WTC11 (cell line): ENCODE measurements around the gene GALNT6. TPM values are rescaled to one million over a fixed set of nuclear protein-coding genes. Genes with fewer than 3 reads are reported as not detected.

ENCODE experiments used
- ATAC-seq: fragments of 200-7000 bp; cut with Tn5 transposase; 2 replicates; pipeline ENCODE4 v1.10.0; 2021; ENCODE audit warnings: mild to moderate bottlenecking, moderate library complexity
- CTCF ChIA-PET: fragments of 300-600 bp; sonication (Branson Sonifier 250); formaldehyde crosslinking; loops from one replicate; lab custom pipeline; 2021; ENCODE audit warnings: antibody characterized with exemption; lab: Charles Lee
- POLR2A ChIA-PET: fragments of 350-600 bp; sonication (Branson Sonifier 250); formaldehyde crosslinking; loops from one replicate; lab custom pipeline; 2021; ENCODE audit warnings: antibody characterized with exemption; lab: Charles Lee
- DNase-seq: peaks from one replicate; pipeline ENCODE4 v3.0.0; 2021; ENCODE audit warnings: low spot score
- H3K27ac Mint-ChIP-seq: 2 replicates; pipeline ENCODE4 v1.8.0; 2021; ENCODE audit warnings: mixed read lengths
- H3K27me3 Mint-ChIP-seq: 2 replicates; pipeline ENCODE4 v1.8.0; 2021; ENCODE audit warnings: low read depth, mild to moderate bottlenecking, moderate library complexity, mixed read lengths
- H3K36me3 Mint-ChIP-seq: 2 replicates; pipeline ENCODE4 v1.8.0; 2021; ENCODE audit warnings: mixed read lengths
- H3K4me1 Mint-ChIP-seq: 2 replicates; pipeline ENCODE4 v1.8.0; 2022; ENCODE audit warnings: mixed read lengths
- H3K4me3 Mint-ChIP-seq: 2 replicates; pipeline ENCODE4 v1.8.0; 2021; ENCODE audit warnings: mild to moderate bottlenecking, moderate library complexity, mixed read lengths
- H3K9me3 Mint-ChIP-seq: 2 replicates; pipeline ENCODE4 v1.8.0; 2021; ENCODE audit warnings: mixed read lengths
- CDX4 ChIP-seq: fragments of 250-450 bp; sonication (Bioruptor Pico); IDR thresholded peaks from 2 replicates; pipeline ENCODE4 v1.9.0; 2021; ENCODE audit warnings: moderate library complexity, mild to moderate bottlenecking, inconsistent platforms, borderline replicate concordance
- CTCF ChIP-seq: fragments of 200-600 bp; IDR thresholded peaks from 2 replicates; pipeline ENCODE4 v1.8.0; 2022; ENCODE audit warnings: antibody characterized with exemption
- E2F5 ChIP-seq: sonication (generic); formaldehyde crosslinking; IDR thresholded peaks from 2 replicates; pipeline ENCODE4 v1.8.1; 2022; ENCODE audit warnings: mild to moderate bottlenecking, moderate library complexity, missing genetic modification reagents
- ELF4 ChIP-seq: sonication (generic); formaldehyde crosslinking; IDR thresholded peaks from 2 replicates; pipeline ENCODE4 v1.8.1; 2022; ENCODE audit warnings: low read depth, mild to moderate bottlenecking, moderate library complexity, missing genetic modification reagents
- ERG ChIP-seq: fragments of 250-450 bp; sonication (Bioruptor Pico); IDR thresholded peaks from 2 replicates; pipeline ENCODE4 v1.8.0; 2021; ENCODE audit warnings: mild to moderate bottlenecking
- FOXP1 ChIP-seq: sonication (generic); formaldehyde crosslinking; IDR thresholded peaks from 2 replicates; pipeline ENCODE4 v1.8.0; 2022; ENCODE audit warnings: missing genetic modification reagents, mild to moderate bottlenecking, moderate library complexity, borderline replicate concordance
- IRF2 ChIP-seq: sonication (generic); formaldehyde crosslinking; IDR thresholded peaks from 2 replicates; pipeline ENCODE4 v1.8.0; 2022; ENCODE audit warnings: low read depth, missing genetic modification reagents, borderline replicate concordance
- NFE2L1 ChIP-seq: sonication (generic); formaldehyde crosslinking; IDR thresholded peaks from 2 replicates; pipeline ENCODE4 v1.8.1; 2023; ENCODE audit warnings: missing genetic modification reagents
- PRDM15 ChIP-seq: sonication (generic); formaldehyde crosslinking; IDR thresholded peaks from 2 replicates; pipeline ENCODE4 v1.8.0; 2022; ENCODE audit warnings: missing genetic modification reagents
- RELA ChIP-seq: sonication (generic); formaldehyde crosslinking; IDR thresholded peaks from 2 replicates; pipeline ENCODE4 v1.8.1; 2022; ENCODE audit warnings: missing genetic modification reagents, mild to moderate bottlenecking, borderline replicate concordance
- SMAD4 ChIP-seq: sonication (generic); formaldehyde crosslinking; IDR thresholded peaks from 2 replicates; pipeline ENCODE4 v1.8.0; 2022; ENCODE audit warnings: mild to moderate bottlenecking, missing genetic modification reagents
- USF1 ChIP-seq: sonication (generic); formaldehyde crosslinking; IDR thresholded peaks from 2 replicates; pipeline ENCODE4 v1.8.0; 2022; ENCODE audit warnings: mild to moderate bottlenecking, missing genetic modification reagents
- ZNF263 ChIP-seq: sonication (generic); formaldehyde crosslinking; IDR thresholded peaks from 2 replicates; pipeline ENCODE4 v1.8.1; 2022; ENCODE audit warnings: low read depth, mild to moderate bottlenecking, moderate library complexity, missing genetic modification reagents
- ZNF317 ChIP-seq: sonication (generic); formaldehyde crosslinking; IDR thresholded peaks from 2 replicates; pipeline ENCODE4 v1.8.1; 2023; ENCODE audit warnings: low read depth, mild to moderate bottlenecking, moderate library complexity, missing genetic modification reagents, borderline replicate concordance
- ZNF423 ChIP-seq: fragments of 250-450 bp; sonication (Bioruptor Pico); IDR thresholded peaks from 2 replicates; pipeline ENCODE4 v2.1.2; 2022; ENCODE audit warnings: mild to moderate bottlenecking, moderate library complexity
- ZNF425 ChIP-seq: fragments of 250-450 bp; sonication (Bioruptor Pico); conservative IDR thresholded peaks from 2 replicates; pipeline ENCODE4 v1.9.0; 2021; ENCODE audit warnings: mild to moderate bottlenecking
- total RNA-seq: library from RNA; stranded (reverse); gene quantifications from 3 replicates; pipeline ENCODE4 v1.2.3, GENCODE V29; 2021

The GALNT6 gene
- total RNA-seq, 1 experiment from 2014 or later, result 18.3 TPM

GRCh38 chr12:51399891-51400290, 8.7 kb upstream of the GALNT6 start:
- TF ChIP-seq CDX4 (CRISPR knock-in tag) (no peak), E2F5 (CRISPR knock-in tag) (no peak), ELF4 (CRISPR knock-in tag) (no peak), IRF2 (CRISPR knock-in tag) (no peak), CTCF (no peak), SMAD4 (no peak)
- TF ChIP-seq, all 79 proteins: peak for 0
- peaks cover 11% of the 10 kb centered on the region for H3K4me1 Mint-ChIP-seq
- ATAC-seq, result no peak
- no peaks in the 10 kb centered on the region for H3K27me3 Mint-ChIP-seq
- H3K27ac Mint-ChIP-seq, result peak overlapping the region; percentile 4; the same call in 1 of the 2 replicates
- DNase-seq, result no peak
- ChIA-PET CTCF (interaction anchor here (0.8 to 1.3 kb wide), 3 partner anchors 16 to 49 kb away, joined by 3 to 4 read pairs (median 3); no protein-coding TSS in a partner anchor), POLR2A (no interaction called here)
- H3K36me3 Mint-ChIP-seq, result no peaks in the 10 kb centered on the region
- H3K9me3 Mint-ChIP-seq, result no peaks in the 10 kb centered on the region
- no peak overlapping the region for H3K4me3 Mint-ChIP-seq

GRCh38 chr12:51397670-51398069, 6.5 kb upstream of the GALNT6 start:
- peaks cover 25% of the 10 kb centered on the region for H3K4me1 Mint-ChIP-seq
- H3K27ac Mint-ChIP-seq, result no peak overlapping the region
- H3K9me3 Mint-ChIP-seq, result no peaks in the 10 kb centered on the region
- TF ChIP-seq PRDM15 (CRISPR knock-in tag) (no peak), ZNF263 (no peak), FOXP1 (CRISPR knock-in tag) (no peak), ERG (CRISPR knock-in tag) (no peak), ZNF423 (CRISPR knock-in tag) (no peak), ZNF317 (CRISPR knock-in tag) (no peak), USF1 (CRISPR knock-in tag) (no peak), IRF2 (CRISPR knock-in tag) (no peak), NFE2L1 (CRISPR knock-in tag) (no peak), ZNF425 (CRISPR knock-in tag) (no peak), RELA (CRISPR knock-in tag) (no peak)
- H3K4me3 Mint-ChIP-seq, result no peak overlapping the region
- ChIA-PET POLR2A (no interaction called here), CTCF (no interaction called here)
- no peaks in the 10 kb centered on the region for H3K27me3 Mint-ChIP-seq
- H3K36me3 Mint-ChIP-seq, result peaks cover 10% of the 10 kb centered on the region; the same call in 1 of the 2 replicates
- ATAC-seq (no peak), DNase-seq (no peak)
